ENCODE data around the gene DIRAS3.

GRCh38 chr1:68013351-68013750 is 37.1 kb downstream of the DIRAS3 start:
- TF ChIP-seq CTCF (IDR thresholded peaks at IDR 0.05; ENCODE audit: low read depth, low read length) (no peak), EZH2phosphoT487 (IDR thresholded peaks at IDR 0.05; ENCODE audit: low read depth) (no peak)
